Measurements from ENCODE around the gene HOXA2. TPM values are rescaled to one million over a fixed set of nuclear protein-coding genes. Genes with fewer than 3 reads are reported as not detected.

Gene HOXA2
- total RNA-seq, 1 donor = 3.6 TPM

- DNase-seq (ENCODE audit: low read depth) = no peak
- H3K4me3 ChIP-seq (ENCODE audit: low read depth, low read length) = peak overlapping the region; percentile 35
- no peak for TF ChIP-seq CTCF (IDR thresholded peaks at IDR 0.05; ENCODE audit: insufficient read depth, low read length)
These were observed 21.1 kb upstream of the HOXA2 start for GRCh38 chr7:27123477-27124053.

GRCh38 chr7:27123007-27123476 lies 20.6 kb upstream of the HOXA2 start:
- no peak for TF ChIP-seq CTCF (IDR thresholded peaks at IDR 0.05; ENCODE audit: insufficient read depth, low read length)
- peak overlapping the region; percentile 53 for H3K4me3 ChIP-seq (ENCODE audit: low read depth, low read length)
- DNase-seq (ENCODE audit: low read depth) = peak; percentile 40

GRCh38 chr7:27122077-27122910 lies 19.8 kb upstream of the HOXA2 start:
- TF ChIP-seq CTCF (IDR thresholded peaks at IDR 0.05; ENCODE audit: insufficient read depth, low read length) = no peak
- DNase-seq (ENCODE audit: low read depth) = peak; percentile 26
- peak overlapping the region; percentile 53 for H3K4me3 ChIP-seq (ENCODE audit: low read depth, low read length)

DNA sequence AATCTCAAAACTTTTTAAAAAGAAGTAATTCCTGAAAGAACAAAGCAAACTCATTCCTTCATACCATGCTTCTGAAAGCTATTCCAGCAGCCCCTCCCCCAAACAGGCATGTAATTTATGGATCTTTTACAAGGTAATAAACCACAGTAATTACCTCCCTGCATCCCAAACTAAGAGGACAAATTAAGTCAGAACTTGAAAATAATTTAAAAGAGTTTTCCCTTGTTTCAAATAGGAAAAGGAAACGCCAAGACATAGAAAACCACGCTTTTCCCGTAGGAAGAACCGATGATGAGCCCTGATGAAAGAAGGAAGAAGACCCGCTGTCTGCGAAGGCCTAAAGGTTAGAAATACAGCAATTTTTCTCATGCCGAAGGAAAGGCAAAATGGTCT lies 19.2 kb upstream of the HOXA2 start:
- no peak for TF ChIP-seq CTCF (IDR thresholded peaks at IDR 0.05; ENCODE audit: insufficient read depth, low read length)
- H3K4me3 ChIP-seq (ENCODE audit: low read depth, low read length) = peak overlapping the region; percentile 53
- DNase-seq (ENCODE audit: low read depth) = no peak

GRCh38 chr7:27119412-27119911 lies 17.0 kb upstream of the HOXA2 start:
- no peak for DNase-seq (ENCODE audit: low read depth)
- no peak overlapping the region for H3K4me3 ChIP-seq (ENCODE audit: low read depth, low read length)
- TF ChIP-seq CTCF (IDR thresholded peaks at IDR 0.05; ENCODE audit: insufficient read depth, low read length) = no peak

- peak overlapping the region; percentile 72 for H3K4me3 ChIP-seq (ENCODE audit: low read depth, low read length)
- DNase-seq (ENCODE audit: low read depth) = no peak
- no peak for TF ChIP-seq CTCF (IDR thresholded peaks at IDR 0.05; ENCODE audit: insufficient read depth, low read length)
These were observed 16.1 kb upstream of the HOXA2 start for GRCh38 chr7:27118580-27118979.
